K562 (cell line): ENCODE data around the gene EFNA2. TPM values are rescaled to one million over a fixed set of nuclear protein-coding genes. Genes with fewer than 3 reads are reported as not detected.

Source experiments
- BCOR ChIP-seq: fragments of 450-650 bp; IDR thresholded peaks from 2 replicates; pipeline ENCODE4 v1.6.1; 2016
- CBX8 ChIP-seq: fragments of 200-600 bp; sonication (generic); IDR thresholded peaks from 2 replicates; pipeline ENCODE4 v1.6.1; 2012; ENCODE audit warnings: borderline replicate concordance, mixed run types, low read depth, mild to moderate bottlenecking, moderate library complexity, mixed read lengths, low read length, control low read depth, inconsistent platforms; ENCODE audit not compliant: poor library complexity, severe bottlenecking; ENCODE audit errors: extremely low read depth
- HNRNPL ChIP-seq: fragments of 200-400 bp; formaldehyde crosslinking; IDR thresholded peaks from 2 replicates; pipeline ENCODE4 v1.6.1; 2017; ENCODE audit warnings: low read depth, mild to moderate bottlenecking, low read length
- KLF13 ChIP-seq: fragments of 450-650 bp; IDR thresholded peaks from 2 replicates; pipeline ENCODE4 v1.6.1; 2016; ENCODE audit warnings: missing genetic modification characterization, low read depth, mild to moderate bottlenecking, missing compliant biosample characterization, moderate library complexity, borderline replicate concordance
- LARP7 ChIP-seq: fragments of 450-650 bp; IDR thresholded peaks from 2 replicates; pipeline ENCODE4 v1.6.1; 2016
- NFIX ChIP-seq: fragments of 250-450 bp; sonication (Bioruptor Pico); IDR thresholded peaks from 2 replicates; pipeline ENCODE4 v1.4.0; 2020; ENCODE audit warnings: low read depth, mild to moderate bottlenecking, moderate library complexity
- SOX6 ChIP-seq: fragments of 450-650 bp; IDR thresholded peaks from 2 replicates; pipeline ENCODE4 v1.6.1; 2014; ENCODE audit warnings: mild to moderate bottlenecking
- SUPT5H ChIP-seq: fragments of 450-650 bp; IDR thresholded peaks from 2 replicates; pipeline ENCODE4 v1.6.1; 2016
- XRCC3 ChIP-seq: fragments of 450-650 bp; IDR thresholded peaks from 2 replicates; pipeline ENCODE4 v1.6.1; 2017; ENCODE audit warnings: mild to moderate bottlenecking, moderate library complexity
- polyA plus RNA-seq, 8 experiments: library from polyadenylated mRNA; depleted of rRNA in 4 of 8; stranded (reverse) in 5 of 8; unstranded in 3 of 8; fragments of >200 nt; fragmentation: Nextera tagmentation in 2 of 8; fragmentation: Illumina TruSeq in 1 of 8; extraction: Ambion mirVana in 2 of 8; extraction: Trizol in 1 of 8; gene quantifications; 2 replicates each; pipeline versions ENCODE4 v1.2.1 to v1.2.3, GENCODE V29; 2011 to 2014; ENCODE audit warnings: inconsistent platforms in 1 of 8, missing spikeins in 1 of 8
- total RNA-seq, 7 experiments: library from RNA; depleted of rRNA in 6 of 7; stranded (reverse); fragments of >200 nt in 6 of 7; fragmentation: Illumina TruSeq in 2 of 7; extraction: Trizol in 2 of 7; gene quantifications; 2 replicates each; pipeline versions ENCODE4 v1.2.1 to v1.2.3, GENCODE V29; 2011 to 2021; ENCODE audit warnings: low replicate concordance in 1 of 7
- TF ChIP-seq, protein P1 (sequence below), 2 experiments: fragments of 450-650 bp in 1 of 2; IDR thresholded peaks; 2 replicates each; pipeline ENCODE4 v1.6.1; 2011 to 2017; ENCODE audit warnings: low read depth in 2 of 2, antibody characterized with exemption in 1 of 2, borderline replicate concordance in 1 of 2, low read length in 1 of 2, mild to moderate bottlenecking in 1 of 2, mixed read lengths in 1 of 2; ENCODE audit not compliant: control insufficient read depth in 1 of 2
- TF ChIP-seq, protein P2 (sequence below): fragments of 450-650 bp; IDR thresholded peaks from 2 replicates; pipeline ENCODE4 v1.6.1; 2016; ENCODE audit warnings: mild to moderate bottlenecking
- TF ChIP-seq, protein P3 (sequence below), 2 experiments: fragments of 450-650 bp; formaldehyde crosslinking in 1 of 2; IDR thresholded peaks; 2 replicates each; pipeline versions ENCODE4 v1.4.0 to v1.6.1; 2014 to 2020; ENCODE audit warnings: mild to moderate bottlenecking in 2 of 2, borderline replicate concordance in 1 of 2, low read depth in 1 of 2

The EFNA2 gene
- total and polyA plus RNA-seq, 9 of the 15 experiments (the other 6 are each of a cell fraction or from before 2014, with no cell fraction given): 0.11 to 0.44 (median 0.15) TPM; not detected in 6

DNA sequence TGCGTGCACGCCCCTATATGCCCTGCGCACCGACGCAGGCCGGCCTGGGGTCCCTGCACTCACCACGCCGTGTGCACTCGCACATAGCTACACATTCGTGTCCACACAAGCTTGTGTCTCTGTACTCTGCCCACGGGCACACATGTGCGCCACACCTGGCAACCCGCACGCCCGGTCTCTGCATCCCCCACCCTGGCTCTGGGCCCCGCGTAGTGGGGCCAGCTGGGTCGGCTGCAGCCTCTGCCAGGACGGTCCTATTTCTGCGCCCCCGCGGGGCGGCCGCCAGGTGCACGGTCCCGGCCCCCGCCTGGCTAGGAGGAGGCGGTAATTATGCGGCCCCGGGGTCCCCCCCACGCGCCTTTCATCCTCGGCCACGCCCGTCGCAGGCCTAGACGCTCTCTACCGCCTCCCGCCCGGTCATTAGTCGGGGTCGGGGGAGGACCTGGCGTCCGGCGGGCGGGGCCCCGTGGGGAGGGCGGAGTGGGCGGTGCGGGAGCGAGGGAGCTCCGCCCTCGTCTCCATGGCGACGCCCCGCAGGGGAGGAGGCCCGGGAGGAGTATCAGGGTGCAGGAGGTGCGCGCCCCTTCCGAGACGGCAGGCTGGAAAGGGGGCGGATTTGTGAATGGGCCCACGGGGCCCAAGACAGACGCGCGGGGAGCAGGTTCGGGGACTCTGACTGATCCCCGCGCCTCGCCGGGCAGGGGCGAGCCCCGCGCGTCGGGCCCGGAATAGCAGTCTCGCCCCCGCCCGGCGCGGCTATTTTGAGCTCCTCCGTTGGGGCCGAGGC is 19.4 kb upstream of the EFNA2 start (continued):
- TF ChIP-seq, protein P1, sequence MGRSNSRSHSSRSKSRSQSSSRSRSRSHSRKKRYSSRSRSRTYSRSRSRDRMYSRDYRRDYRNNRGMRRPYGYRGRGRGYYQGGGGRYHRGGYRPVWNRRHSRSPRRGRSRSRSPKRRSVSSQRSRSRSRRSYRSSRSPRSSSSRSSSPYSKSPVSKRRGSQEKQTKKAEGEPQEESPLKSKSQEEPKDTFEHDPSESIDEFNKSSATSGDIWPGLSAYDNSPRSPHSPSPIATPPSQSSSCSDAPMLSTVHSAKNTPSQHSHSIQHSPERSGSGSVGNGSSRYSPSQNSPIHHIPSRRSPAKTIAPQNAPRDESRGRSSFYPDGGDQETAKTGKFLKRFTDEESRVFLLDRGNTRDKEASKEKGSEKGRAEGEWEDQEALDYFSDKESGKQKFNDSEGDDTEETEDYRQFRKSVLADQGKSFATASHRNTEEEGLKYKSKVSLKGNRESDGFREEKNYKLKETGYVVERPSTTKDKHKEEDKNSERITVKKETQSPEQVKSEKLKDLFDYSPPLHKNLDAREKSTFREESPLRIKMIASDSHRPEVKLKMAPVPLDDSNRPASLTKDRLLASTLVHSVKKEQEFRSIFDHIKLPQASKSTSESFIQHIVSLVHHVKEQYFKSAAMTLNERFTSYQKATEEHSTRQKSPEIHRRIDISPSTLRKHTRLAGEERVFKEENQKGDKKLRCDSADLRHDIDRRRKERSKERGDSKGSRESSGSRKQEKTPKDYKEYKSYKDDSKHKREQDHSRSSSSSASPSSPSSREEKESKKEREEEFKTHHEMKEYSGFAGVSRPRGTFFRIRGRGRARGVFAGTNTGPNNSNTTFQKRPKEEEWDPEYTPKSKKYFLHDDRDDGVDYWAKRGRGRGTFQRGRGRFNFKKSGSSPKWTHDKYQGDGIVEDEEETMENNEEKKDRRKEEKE (IDR thresholded peaks at IDR 0.05; ENCODE audit: borderline replicate concordance in 1 of 2, control insufficient read depth in 1 of 2, low read depth in 2 of 2, low read length in 1 of 2): no peak
- TF ChIP-seq HNRNPL (no peak; the same call in 1 of the 2 replicates), NFIX (CRISPR knock-in tag) (no peak), BCOR (peak; percentile 48; the same call in 1 of the 2 replicates), XRCC3 (no peak), SOX6 (peak; percentile 22; the same call in 1 of the 2 replicates), LARP7 (no peak), KLF13 (no peak), CBX8 (no peak), SUPT5H (no peak)
- TF ChIP-seq, protein P2, sequence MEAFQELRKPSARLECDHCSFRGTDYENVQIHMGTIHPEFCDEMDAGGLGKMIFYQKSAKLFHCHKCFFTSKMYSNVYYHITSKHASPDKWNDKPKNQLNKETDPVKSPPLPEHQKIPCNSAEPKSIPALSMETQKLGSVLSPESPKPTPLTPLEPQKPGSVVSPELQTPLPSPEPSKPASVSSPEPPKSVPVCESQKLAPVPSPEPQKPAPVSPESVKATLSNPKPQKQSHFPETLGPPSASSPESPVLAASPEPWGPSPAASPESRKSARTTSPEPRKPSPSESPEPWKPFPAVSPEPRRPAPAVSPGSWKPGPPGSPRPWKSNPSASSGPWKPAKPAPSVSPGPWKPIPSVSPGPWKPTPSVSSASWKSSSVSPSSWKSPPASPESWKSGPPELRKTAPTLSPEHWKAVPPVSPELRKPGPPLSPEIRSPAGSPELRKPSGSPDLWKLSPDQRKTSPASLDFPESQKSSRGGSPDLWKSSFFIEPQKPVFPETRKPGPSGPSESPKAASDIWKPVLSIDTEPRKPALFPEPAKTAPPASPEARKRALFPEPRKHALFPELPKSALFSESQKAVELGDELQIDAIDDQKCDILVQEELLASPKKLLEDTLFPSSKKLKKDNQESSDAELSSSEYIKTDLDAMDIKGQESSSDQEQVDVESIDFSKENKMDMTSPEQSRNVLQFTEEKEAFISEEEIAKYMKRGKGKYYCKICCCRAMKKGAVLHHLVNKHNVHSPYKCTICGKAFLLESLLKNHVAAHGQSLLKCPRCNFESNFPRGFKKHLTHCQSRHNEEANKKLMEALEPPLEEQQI: no peak
- TF ChIP-seq, protein P3, sequence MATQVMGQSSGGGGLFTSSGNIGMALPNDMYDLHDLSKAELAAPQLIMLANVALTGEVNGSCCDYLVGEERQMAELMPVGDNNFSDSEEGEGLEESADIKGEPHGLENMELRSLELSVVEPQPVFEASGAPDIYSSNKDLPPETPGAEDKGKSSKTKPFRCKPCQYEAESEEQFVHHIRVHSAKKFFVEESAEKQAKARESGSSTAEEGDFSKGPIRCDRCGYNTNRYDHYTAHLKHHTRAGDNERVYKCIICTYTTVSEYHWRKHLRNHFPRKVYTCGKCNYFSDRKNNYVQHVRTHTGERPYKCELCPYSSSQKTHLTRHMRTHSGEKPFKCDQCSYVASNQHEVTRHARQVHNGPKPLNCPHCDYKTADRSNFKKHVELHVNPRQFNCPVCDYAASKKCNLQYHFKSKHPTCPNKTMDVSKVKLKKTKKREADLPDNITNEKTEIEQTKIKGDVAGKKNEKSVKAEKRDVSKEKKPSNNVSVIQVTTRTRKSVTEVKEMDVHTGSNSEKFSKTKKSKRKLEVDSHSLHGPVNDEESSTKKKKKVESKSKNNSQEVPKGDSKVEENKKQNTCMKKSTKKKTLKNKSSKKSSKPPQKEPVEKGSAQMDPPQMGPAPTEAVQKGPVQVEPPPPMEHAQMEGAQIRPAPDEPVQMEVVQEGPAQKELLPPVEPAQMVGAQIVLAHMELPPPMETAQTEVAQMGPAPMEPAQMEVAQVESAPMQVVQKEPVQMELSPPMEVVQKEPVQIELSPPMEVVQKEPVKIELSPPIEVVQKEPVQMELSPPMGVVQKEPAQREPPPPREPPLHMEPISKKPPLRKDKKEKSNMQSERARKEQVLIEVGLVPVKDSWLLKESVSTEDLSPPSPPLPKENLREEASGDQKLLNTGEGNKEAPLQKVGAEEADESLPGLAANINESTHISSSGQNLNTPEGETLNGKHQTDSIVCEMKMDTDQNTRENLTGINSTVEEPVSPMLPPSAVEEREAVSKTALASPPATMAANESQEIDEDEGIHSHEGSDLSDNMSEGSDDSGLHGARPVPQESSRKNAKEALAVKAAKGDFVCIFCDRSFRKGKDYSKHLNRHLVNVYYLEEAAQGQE (IDR thresholded peaks at IDR 0.05; ENCODE audit: borderline replicate concordance): no peak
- TF ChIP-seq, protein P3 (CRISPR knock-in tag; IDR thresholded peaks at IDR 0.05; ENCODE audit: low read depth): no peak
